ENCODE results near the gene RALGPS1.

RALGPS1 gene

DNA sequence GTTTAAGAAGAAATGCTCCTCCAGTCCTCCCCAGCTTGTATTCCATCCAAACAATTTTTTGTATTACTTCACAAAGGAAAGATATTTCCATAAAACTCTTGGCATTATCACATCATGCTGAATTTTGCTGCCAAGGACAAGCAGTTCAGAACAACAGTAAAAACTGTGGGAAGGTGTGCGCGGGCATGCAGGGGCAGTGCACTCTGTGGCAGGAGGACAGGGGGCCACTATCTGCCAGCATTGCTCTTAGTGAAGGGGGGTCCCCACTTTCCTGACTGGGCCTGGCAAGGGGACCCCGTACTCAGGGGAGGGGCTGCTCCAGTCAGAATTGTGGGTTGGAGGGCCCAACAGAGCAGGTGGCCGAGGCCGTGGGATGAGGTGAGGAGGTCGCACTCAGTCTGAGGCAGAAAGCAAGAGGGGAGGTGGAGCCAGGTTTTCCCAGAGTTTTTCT lies 175.1 kb downstream of the RALGPS1 start:
- no peak overlapping the region for H3K9ac ChIP-seq (ENCODE audit: low read length)
- H3K4me2 ChIP-seq (ENCODE audit: low read depth, low read length): no peak overlapping the region
- H2AFZ ChIP-seq (ENCODE audit: low read length): no peak overlapping the region
- H3K4me1 ChIP-seq (ENCODE audit: low read length): no peaks in the 10 kb centered on the region
- H3K36me3 ChIP-seq (replicated peaks; ENCODE audit: insufficient read depth, low read length): no peaks in the 10 kb centered on the region
- no peaks in the 10 kb centered on the region for H4K20me1 ChIP-seq (ENCODE audit: insufficient read depth, low read length)
- no peak overlapping the region for H3K27ac ChIP-seq (ENCODE audit: low read length)
- no peak for DNase-seq
- no peaks in the 10 kb centered on the region for H3K9me3 ChIP-seq (replicated peaks; ENCODE audit: insufficient read depth, low read length)
- no peaks in the 10 kb centered on the region for H3K27me3 ChIP-seq (replicated peaks; ENCODE audit: insufficient read depth, low read length)
- no peaks in the 10 kb centered on the region for H3K9me2 ChIP-seq (replicated peaks; ENCODE audit: insufficient read depth, low read length)
- no peak overlapping the region for H3K4me3 ChIP-seq (ENCODE audit: low read length)
- no peaks in the 10 kb centered on the region for H3F3A ChIP-seq (ENCODE audit: insufficient read depth, low read length)
- TF ChIP-seq, protein P1, sequence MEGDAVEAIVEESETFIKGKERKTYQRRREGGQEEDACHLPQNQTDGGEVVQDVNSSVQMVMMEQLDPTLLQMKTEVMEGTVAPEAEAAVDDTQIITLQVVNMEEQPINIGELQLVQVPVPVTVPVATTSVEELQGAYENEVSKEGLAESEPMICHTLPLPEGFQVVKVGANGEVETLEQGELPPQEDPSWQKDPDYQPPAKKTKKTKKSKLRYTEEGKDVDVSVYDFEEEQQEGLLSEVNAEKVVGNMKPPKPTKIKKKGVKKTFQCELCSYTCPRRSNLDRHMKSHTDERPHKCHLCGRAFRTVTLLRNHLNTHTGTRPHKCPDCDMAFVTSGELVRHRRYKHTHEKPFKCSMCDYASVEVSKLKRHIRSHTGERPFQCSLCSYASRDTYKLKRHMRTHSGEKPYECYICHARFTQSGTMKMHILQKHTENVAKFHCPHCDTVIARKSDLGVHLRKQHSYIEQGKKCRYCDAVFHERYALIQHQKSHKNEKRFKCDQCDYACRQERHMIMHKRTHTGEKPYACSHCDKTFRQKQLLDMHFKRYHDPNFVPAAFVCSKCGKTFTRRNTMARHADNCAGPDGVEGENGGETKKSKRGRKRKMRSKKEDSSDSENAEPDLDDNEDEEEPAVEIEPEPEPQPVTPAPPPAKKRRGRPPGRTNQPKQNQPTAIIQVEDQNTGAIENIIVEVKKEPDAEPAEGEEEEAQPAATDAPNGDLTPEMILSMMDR (IDR thresholded peaks at IDR 0.05; ENCODE audit: low read length): no peak
- H3K79me2 ChIP-seq (ENCODE audit: low read length): no peaks in the 10 kb centered on the region

DNA sequence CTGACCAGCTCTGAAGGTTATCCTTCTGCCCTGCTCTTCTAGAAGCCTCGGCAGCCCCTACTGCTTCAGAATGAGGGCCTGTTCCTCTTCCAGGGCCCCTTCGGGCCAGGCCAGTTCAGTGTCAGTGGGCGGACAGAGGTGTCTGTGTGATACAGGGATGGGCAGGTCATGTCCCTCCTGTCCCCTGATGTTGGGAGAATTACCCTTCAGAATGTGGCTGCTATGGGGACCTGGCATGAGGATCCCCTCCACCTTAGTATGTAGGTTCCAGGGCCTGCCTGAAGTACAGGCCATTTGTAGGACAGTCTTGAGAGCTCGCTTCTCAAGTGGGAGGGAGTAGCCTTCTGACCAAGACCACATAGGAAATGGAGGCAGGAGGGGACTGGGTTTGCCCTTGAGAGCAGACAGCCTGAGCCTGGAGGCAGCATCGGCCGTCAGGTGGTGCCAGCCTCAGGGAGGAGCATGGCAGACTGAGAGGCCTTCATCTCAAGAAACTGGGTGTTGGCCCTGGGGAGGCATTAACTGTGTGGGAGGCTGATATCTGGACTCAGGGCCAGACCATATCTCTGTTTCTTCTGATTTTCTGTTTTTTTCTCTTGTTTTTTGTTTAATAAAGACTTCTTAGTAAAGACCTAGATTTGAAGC lies 175.9 kb downstream of the RALGPS1 start:
- no peaks in the 10 kb centered on the region for H3K27me3 ChIP-seq (replicated peaks; ENCODE audit: insufficient read depth, low read length)
- no peaks in the 10 kb centered on the region for H3K79me2 ChIP-seq (ENCODE audit: low read length)
- H3K27ac ChIP-seq (ENCODE audit: low read length): no peak overlapping the region
- no peak overlapping the region for H3K9ac ChIP-seq (ENCODE audit: low read length)
- H3K9me3 ChIP-seq (replicated peaks; ENCODE audit: insufficient read depth, low read length): no peaks in the 10 kb centered on the region
- H3F3A ChIP-seq (ENCODE audit: insufficient read depth, low read length): no peaks in the 10 kb centered on the region
- DNase-seq: no peak
- no peaks in the 10 kb centered on the region for H3K4me1 ChIP-seq (ENCODE audit: low read length)
- no peak overlapping the region for H3K4me3 ChIP-seq (ENCODE audit: low read length)
- TF ChIP-seq, protein P1 (IDR thresholded peaks at IDR 0.05; ENCODE audit: low read length): no peak
- TF ChIP-seq EZH2 (optimal IDR thresholded peaks at IDR 0.05; ENCODE audit: low read depth, low read length): no peak
- no peaks in the 10 kb centered on the region for H3K36me3 ChIP-seq (replicated peaks; ENCODE audit: insufficient read depth, low read length)
- no peak overlapping the region for H2AFZ ChIP-seq (ENCODE audit: low read length)
- no peaks in the 10 kb centered on the region for H4K20me1 ChIP-seq (ENCODE audit: insufficient read depth, low read length)
- H3K4me2 ChIP-seq (ENCODE audit: low read depth, low read length): no peak overlapping the region
- H3K9me2 ChIP-seq (replicated peaks; ENCODE audit: insufficient read depth, low read length): no peaks in the 10 kb centered on the region

DNA sequence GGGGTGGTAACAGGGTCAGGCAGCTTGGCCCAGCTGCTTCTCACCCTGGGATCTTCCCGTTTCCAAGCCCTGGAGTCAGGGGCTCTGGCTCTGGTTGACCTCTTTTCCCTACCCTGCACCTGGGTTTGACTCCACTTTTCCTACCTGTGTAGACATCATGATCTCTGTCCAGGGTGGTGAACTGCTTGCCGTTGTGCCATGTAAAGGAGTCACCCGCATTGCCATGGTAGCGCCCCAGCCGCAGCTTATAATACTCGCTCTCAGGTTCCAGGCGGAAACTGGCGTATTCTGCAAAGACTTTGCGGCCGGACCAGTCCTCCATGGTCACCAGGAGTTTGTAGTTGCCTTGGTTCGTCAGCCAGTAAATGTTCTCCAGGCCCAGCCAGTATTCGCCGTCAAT lies 176.9 kb downstream of the RALGPS1 start:
- no peak overlapping the region for H3K9ac ChIP-seq (ENCODE audit: low read length)
- H3K27ac ChIP-seq (ENCODE audit: low read length): no peak overlapping the region
- no peak overlapping the region for H2AFZ ChIP-seq (ENCODE audit: low read length)
- H3K36me3 ChIP-seq (replicated peaks; ENCODE audit: insufficient read depth, low read length): no peaks in the 10 kb centered on the region
- no peaks in the 10 kb centered on the region for H3K79me2 ChIP-seq (ENCODE audit: low read length)
- no peaks in the 10 kb centered on the region for H3K4me1 ChIP-seq (ENCODE audit: low read length)
- no peaks in the 10 kb centered on the region for H3K9me3 ChIP-seq (replicated peaks; ENCODE audit: insufficient read depth, low read length)
- no peaks in the 10 kb centered on the region for H3F3A ChIP-seq (ENCODE audit: insufficient read depth, low read length)
- H3K9me2 ChIP-seq (replicated peaks; ENCODE audit: insufficient read depth, low read length): no peaks in the 10 kb centered on the region
- no peaks in the 10 kb centered on the region for H3K27me3 ChIP-seq (replicated peaks; ENCODE audit: insufficient read depth, low read length)
- H3K4me3 ChIP-seq (ENCODE audit: low read length): no peak overlapping the region
- no peak overlapping the region for H3K4me2 ChIP-seq (ENCODE audit: low read depth, low read length)
- no peak for DNase-seq
- TF ChIP-seq, protein P1 (IDR thresholded peaks at IDR 0.05; ENCODE audit: low read length): no peak
- TF ChIP-seq EZH2 (optimal IDR thresholded peaks at IDR 0.05; ENCODE audit: low read depth, low read length) (no peak), EZH2phosphoT487 (IDR thresholded peaks at IDR 0.05; ENCODE audit: low read length) (no peak)
- no peaks in the 10 kb centered on the region for H4K20me1 ChIP-seq (ENCODE audit: insufficient read depth, low read length)
